Epithelial cell of prostate (primary cell): Measurements from ENCODE around the gene GPS2.
A peak's percentile ranks its signal among the peaks of the same experiment; 100 is the strongest.
"Not testable (repeated sequence)": the region's sequence is repeated elsewhere in the genome, so short reads cannot be mapped to it uniquely, and the experiment has no call there.

Experiments used
- DNase-seq: peaks from one replicate; pipeline ENCODE4 v3.0.0-alpha.2; 2011; ENCODE audit warnings: low read depth, low spot score
- H3K27ac ChIP-seq: fragments of 450-650 bp; 2 replicates; pipeline ENCODE4 v1.5.1; 2017; ENCODE audit warnings: mild to moderate bottlenecking

Gene GPS2

DNA sequence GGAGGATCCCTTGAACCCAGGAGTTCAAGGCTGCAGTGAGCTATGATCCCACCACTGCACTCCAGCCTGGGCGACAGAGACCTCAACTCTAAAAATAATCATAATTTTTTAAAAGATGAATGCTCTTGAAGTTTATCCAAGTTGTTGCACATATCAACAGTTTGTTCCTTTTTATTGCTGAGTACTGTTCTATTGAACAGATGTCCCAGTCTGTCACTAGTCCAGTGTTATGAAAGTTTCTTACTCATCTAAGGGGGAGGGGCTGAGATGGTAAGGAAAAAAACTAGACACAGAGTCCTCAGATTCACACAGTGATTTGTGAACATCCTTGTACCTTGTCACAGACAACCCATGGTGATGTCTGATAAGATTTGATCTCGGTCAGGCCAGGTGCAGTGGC is 25.0 kb upstream of the GPS2 start:
- no peak for DNase-seq
- no peak overlapping the region for H3K27ac ChIP-seq

DNA sequence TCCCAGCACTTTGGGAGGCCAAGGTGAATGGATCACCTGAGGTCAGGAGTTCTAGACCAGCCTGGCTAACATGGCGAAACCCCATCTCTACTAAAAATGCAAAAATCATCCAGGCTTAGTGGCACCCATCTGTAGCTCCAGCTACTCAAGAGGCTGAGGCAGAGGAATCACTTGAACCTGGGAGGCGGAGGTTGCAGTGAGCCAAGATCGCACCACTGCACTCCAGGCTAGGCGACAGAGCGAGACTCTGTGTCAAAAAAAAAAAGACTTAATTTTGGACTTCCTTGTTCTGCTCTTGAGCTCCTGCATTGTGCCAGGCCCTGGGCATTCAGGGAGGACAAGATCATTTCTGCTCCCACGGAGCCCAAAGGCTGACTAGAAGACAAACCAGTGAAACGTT is 22.4 kb upstream of the GPS2 start:
- not testable (repeated sequence) for H3K27ac ChIP-seq, DNase-seq

DNA sequence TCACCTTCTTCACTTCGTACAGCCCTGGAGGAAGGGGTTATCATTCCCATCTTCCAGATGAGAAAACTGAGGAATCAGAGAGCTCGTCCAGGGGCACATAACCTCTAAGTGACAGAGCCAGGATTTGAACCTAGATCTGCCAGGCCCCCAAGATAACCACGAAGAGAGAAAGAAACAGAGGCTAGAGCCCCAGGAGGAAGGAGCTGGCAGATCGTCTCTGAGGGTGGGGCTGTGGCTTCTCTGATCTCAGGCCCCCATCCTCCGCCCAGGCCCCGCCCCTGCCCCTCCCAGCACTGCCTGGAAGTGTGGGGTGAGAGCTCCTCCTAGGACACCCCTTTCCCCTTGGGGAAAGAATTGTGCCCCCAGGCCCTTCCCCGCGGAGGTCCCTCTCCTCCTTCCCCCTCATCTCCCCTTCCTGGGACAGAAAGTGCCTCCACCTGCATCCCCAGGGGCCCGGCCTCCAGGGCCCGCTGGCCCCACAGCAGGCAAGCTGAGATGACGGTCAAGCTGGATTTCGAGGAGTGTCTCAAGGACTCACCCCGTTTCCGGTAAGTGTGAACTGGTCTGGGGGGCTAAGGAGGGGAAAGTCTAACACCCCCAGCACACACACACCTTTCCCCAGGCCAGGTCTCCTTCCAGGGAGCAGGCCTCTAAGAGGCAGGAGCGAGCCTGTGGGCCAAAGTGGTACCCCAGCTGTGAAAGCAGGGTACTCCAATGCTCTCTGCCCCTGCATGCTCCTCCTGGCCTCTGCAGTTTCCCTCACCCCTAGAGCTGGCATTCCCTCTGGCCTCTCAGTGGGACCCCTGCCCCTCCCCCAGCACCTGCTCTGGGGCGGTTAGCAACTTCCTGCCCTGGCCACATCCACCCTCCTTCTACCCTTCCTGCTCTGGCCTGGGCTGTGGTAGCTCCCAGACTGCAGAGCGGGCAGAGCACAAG is 21.3 kb upstream of the GPS2 start, which contains the start of gene ACAP1:
Gene ACAP1 (plus strand): TSS at position 290 of the 936 bp plus-strand sequence. CDS start 206 bp downstream, at position 496.
- H3K27ac ChIP-seq: no peak within 1 kb of the TSS
- no peak for DNase-seq

DNA sequence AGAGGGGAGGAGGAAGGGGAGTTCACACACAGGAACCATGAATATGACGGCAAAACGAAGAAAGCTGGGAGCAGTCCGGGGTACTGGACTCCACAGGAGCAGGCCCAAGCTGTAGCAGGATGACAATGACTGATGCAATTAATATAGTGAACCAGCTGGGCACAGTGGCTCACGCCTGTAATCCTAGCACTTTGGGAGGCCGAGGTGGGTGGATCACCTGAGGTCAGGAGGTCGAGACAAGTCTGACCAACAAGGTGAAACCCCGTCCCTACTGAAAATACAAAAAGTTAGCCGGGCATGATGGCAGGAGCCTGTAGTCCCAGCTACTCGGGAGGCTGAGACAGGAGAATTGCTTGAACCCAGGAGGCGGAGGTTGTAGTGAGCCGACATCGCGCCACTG is 20.6 kb upstream of the GPS2 start:
- DNase-seq, H3K27ac ChIP-seq: not testable (repeated sequence)

DNA sequence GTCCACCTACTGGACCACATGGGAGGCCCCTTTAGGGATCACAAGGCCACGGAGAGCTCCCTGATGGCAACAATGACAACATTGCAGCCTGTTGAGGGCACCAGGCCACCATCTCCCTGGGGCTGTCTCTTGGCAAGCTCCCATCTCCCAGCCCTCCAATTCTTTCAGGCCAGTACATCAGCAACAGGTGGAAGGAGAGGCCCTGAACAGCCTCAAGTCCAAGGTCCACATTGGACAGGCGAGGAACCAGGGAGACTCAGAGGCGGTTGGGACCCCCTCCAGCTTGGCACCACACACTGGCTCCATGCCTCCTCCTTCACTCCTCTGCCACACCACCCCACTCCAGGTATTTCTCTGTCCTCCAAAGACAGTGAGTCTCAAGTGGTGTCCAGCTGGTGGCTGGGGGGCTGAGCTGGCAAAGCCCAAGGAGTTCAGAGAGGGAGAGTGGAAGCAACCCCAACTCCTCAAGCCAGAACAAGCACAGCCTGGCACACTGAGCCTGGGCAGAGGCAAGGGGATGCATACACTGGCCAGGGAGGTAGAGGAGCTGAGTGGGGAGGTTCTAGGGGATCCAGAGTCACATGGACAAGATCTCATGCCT is 19.9 kb upstream of the GPS2 start:
- no peak overlapping the region for H3K27ac ChIP-seq
- no peak for DNase-seq

DNA sequence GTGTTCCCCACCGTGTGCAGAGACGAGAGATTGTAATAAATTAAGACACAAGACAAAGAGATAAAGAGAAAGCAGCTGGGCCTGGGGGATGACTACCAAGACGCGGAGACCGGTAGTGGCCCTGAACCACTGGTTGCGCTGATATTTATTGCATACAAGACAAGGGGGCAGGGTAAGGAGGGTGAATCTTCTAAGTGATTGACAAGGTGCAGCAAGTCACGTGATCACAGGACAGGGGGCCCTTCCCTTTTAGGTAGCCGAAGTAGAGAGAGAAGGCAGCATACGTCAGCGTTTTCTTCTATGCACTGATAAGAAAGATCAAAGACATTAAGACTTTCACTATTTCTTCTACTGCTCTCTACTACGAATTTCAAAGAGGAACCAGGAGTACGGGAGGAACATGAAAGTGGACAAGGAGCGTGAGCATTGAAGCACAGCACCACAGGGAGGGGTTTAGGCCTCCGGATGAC is 17.5 kb upstream of the GPS2 start:
- not testable (repeated sequence) for H3K27ac ChIP-seq, DNase-seq

DNA sequence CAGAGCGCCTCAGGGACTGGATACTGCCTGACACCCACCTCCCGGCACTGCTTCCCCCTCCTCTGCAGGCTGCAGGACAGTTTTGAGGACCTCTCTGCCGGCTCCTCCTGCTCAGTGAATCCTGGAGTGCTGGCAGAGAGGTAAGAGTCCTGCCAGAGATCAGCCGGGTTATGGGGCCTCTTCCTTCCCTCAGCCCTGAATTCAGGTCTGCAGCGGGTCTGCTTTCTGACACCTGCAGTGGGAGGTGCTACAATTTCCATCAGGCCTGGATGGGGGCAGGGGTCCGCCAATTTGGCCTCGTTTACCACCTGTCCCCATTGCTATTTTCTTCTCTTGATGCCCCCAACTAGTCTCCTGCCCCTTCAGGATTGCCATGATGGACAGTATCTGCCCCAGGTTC is 17.0 kb upstream of the GPS2 start:
- no peak for DNase-seq
- no peak overlapping the region for H3K27ac ChIP-seq

DNA sequence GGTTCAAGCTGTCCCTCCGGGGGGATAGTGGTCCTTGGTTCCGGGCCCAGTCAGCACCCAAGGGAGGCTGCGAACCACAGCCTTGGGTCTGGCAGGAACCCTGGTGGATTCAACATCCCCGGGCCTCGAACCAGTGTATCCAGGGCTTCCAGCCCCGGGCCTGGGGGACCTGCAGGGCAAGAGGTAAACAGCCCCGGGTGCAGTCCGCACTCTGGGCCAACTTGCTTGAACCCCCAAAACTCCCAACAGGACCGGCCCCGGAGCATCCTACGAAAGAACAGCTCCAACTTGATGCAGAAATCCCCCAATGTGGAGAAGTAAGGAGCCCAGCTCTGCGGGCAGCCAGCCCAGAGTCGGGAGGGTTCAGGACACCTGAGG is 15.5 kb upstream of the GPS2 start:
- DNase-seq: no peak

DNA sequence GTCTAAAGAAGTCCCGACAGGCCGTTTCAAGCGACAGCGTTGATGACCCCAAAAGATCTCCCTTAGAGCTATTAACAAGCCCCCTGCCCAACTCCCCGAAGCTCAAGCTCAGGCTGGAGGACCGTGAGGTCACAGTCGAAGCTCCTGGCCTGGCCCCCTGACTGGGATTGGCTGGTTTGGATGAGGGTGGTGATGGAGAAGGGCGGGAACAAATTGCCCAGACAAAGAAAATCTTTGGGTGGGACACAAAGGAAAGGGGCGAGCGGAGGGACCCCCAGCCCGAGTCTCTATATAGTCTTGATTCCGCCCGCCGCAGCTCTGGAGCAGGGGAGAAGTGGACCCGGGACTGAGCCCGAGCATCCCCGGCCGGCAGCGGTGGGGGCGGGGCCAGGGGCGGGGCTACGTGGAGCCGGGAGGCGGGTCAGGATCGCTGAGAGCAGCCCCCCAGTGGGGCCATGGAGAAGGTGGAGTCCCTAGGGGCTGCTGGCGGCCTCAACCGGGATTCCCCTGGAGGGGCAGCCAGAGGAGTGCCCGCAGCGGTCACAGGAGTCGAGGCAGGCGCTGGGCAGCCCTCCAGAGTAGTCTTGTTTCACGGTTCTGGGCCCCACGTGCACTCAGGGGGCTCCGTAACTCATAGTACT is 15.0 kb upstream of the GPS2 start:
- H3K27ac ChIP-seq: peak overlapping the region; percentile 76
- DNase-seq: no peak

More for the DNA sequence above, 15.5 kb upstream of the GPS2 start:
- no peak overlapping the region for H3K27ac ChIP-seq

DNA sequence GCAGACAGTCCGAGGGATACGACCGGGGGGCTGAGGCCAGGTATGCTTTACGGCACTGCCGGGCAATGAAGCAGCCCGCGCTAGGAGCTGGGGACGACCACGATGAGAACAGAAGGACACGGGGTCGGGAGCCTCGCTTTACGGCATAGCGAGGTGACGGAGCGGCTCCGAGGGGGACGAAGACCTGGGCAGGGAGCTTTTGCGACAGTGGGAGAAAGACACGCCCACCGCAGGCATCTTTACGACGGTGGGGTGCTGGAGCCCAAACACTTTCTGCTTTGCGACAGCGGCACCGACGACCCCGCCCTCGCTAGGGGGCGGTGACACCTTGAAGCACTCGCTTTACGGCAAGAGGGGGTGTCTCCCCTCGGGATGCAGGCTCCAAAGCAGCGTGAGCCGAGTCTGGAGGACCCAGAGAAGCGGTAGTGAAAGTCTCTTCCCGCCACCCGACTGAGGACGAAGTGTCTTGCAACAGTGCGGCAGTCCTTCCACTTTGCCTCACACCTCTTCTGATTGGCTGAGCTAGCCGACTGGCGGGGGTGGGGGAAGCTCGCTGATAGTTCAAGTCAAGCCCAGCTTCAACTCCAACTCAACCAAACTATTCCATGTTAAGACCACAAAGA is 14.3 kb upstream of the GPS2 start:
- peak overlapping the region; percentile 76 for H3K27ac ChIP-seq
- DNase-seq: peak; percentile 97

DNA sequence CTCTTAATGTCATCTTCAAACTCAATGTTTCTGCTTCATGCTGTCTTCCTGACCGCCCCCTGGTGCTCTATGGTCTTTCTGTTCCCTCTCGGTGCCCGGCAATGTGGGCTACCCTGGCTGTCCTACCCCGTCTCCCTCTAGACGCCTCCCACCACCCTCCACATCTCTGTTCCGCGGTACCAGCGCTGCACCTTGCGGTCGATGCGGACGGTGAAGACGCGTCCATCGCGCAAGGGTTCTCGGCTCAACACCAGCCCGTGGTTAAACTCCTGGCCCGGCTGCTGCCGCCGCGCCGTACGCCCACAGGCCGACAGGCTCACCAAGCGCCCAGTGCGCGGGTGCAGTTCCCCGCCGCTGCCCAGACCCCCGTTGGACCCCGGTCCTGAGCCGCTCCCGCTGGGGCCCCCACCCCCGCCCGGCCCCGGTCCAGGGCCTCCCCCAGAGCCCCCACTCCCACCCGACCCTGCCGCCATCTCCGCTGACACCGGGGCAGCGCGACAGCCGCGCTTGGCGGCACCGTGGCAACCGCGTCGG is 13.7 kb upstream of the GPS2 start, which contains the start of gene NEURL4:
Gene NEURL4 (minus strand): TSS at position 496 of the 534 bp plus-strand sequence. CDS start 23 bp downstream, at position 473.
- DNase-seq: no peak
- peak within 1 kb of the TSS; percentile 76 for H3K27ac ChIP-seq

DNA sequence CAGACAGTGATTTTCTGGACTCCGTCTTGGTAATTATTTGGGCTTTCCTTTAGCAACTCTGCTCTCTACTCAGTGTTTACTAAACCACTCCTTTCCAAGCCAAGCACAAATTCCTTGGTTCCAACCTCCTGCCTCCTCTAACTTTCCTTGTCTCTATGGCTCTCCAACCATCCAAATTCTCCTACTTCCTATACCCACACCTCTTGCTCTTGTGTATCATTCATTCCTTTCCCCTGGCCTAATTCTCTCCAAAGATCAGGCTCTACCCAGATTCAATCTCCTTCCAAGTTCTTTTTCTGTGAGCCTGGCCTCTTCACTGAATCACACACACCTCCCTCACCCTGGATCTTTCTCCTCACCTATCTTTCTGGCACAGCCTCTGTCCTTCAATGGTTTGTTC is 12.8 kb upstream of the GPS2 start:
- H3K27ac ChIP-seq: no peak overlapping the region
- DNase-seq: no peak

DNA sequence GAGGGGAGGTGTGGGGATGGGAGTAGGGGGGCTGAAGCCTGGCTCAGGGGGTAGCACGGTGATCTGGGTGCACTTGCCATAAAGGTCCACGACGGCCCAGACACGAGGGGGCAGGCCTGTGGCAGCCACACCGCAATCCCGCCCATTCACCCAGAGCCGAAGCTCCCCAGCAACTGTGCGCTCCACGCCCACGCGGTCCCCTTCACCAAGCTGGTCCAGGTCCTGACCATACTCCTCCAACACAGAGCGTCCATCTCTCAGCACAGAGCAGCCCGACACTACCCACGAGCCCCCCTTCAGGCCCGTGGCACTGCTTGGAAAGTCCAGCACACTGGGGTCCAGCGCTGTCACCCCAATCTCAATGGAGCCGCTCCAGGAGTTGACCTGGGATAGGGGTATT is 12.3 kb upstream of the GPS2 start:
- no peak overlapping the region for H3K27ac ChIP-seq
- no peak for DNase-seq

DNA sequence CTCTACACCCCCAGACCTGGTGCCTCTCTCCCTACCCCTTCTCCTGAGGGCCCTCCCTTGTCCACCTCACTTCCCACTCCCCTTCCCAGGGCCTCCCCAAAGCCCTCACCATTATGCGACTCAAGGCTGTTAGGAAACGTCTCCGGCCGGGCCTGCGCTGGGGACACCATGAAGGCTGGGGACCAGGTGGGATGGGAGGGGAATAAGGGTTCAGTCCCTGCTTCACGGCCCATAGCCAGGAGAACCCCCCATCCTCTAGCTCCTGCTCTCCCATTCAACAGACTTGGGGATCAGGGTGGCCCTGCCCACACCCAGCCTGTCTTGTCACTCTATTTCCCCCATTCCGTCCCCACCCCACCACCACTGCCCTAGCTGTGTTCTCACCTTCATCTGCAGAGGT is 11.9 kb upstream of the GPS2 start:
- H3K27ac ChIP-seq: no peak overlapping the region
- no peak for DNase-seq

DNA sequence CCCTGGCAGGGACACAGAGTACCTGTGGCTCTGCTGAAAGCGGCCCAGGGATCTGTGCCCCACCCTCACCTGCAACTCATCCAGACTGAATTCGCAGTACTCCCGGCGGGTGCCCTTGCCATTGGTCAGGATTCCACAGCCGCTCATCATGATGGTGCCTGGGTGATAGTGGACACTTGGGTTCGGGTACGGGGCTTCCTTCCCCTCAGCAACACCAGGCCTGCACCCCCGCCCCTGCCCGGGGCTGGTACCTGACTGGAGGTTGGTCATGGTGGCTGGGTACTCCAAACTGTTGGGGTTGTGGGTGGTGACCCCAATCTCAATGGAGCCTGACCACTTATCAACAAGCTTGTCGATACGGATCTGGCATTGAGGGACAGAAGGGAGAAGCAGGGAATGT is 11.0 kb upstream of the GPS2 start:
- no peak overlapping the region for H3K27ac ChIP-seq
- DNase-seq: no peak

DNA sequence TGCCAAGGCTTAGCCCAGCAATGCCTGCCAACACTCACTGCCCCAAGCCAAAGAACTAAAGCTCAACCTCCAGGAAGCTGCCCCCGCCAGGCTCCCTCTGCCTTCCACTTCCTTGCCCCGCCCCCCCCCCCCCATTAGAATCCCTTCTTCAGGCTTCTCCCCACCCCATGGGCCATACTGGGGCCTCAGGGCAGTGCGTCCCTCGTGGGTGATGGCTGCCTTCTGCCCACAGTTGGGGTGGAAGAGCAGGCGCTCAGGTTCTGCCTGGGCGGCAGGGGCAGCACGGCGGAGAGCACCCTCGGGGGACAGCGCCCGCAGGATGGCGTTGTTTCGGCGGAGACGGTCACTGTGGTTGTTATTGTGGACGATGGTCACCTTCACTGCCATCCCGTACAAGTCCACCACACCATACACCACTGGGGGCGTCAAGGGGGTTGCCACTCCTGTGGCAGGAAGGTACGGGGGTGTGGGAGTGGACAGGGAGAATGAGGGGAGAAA is 9.9 kb upstream of the GPS2 start:
- no peak overlapping the region for H3K27ac ChIP-seq
- no peak for DNase-seq

DNA sequence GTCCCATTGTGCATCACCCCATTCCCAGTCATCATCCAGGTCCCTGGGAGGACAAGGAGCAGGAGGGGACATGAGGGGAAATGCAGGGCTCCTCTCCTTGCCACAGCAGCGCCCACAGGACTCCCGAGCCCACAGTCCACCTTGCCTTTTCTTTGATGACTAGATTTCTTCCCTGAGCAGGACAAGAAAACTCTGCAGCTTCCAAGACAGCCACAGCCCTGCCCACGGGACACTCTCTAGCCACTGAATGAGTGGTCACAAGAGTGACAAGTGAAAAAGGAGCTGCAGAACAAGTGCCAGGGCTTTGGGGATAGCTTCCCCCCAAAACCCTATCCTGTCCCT is 9.2 kb upstream of the GPS2 start:
- no peak for DNase-seq
- H3K27ac ChIP-seq: no peak overlapping the region

DNA sequence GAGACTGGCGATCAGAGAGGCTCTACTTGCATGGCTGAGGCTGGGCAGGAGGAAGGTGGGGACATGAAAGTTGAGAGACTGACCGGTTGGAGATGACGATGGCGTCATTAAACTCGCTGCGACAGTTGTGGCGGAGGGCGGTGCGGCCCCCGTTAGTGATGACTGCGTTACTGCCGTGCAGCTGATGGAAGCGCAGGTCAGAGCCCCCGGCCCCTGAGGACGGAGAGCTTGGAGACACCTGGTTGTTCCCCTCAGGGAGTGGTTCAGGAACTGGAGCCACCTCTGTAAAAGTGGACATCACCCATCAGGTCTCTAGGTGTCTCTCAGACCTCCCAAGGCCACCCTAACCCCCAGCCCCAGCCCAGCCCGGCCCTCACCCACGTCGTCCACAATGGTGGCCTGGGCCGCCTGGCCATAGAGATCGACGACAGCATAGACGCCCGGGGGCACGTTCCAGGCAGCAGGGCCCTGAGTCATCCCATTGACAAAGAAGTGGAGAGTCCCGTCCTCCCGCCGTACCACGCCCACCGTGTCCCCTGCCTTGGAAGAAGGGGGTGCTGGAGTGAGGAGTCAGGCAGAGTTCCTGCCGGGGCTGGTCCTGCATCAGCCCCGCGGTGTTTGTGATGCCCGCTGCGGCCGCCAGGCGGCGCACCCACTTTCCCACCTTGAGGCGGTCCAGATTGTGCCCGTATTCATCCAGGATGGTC is 8.7 kb upstream of the GPS2 start:
- H3K27ac ChIP-seq: no peak overlapping the region
- DNase-seq: no peak

DNA sequence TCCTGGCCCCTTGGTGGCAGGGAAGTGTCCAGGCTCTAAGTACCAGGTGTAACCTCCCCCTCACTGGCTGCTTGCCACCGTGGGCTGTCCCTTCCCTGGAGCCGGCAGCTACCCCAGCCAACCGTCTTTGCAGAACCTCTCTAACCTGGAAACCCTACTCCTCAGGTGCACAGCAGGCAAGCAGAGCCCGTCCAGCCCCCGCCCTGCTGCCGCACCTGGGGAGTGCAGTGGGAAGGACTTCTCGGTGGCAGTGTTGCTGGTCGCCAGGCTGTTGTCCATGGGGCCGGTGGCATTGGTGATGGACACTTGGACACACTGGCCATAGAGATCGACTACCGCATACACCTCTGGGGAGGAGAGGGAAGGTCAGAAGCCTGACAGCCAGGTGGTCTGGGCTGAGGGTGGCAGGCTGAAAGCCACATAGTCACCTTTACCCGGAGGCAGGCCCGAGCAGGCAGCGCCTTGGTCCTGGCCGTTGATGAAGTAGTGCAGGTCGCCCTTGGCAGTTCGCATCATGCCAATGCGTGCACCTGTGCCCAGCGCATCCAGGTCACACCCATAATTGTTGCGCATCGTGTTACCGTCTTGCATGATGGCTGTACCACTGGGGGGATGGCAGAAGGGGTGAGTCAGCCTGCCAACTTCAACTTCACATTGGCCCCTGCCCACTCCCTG is 7.5 kb upstream of the GPS2 start:
- no peak overlapping the region for H3K27ac ChIP-seq
- no peak for DNase-seq
